Stomach (tissue), 4 donors: ENCODE results near the gene PEX12.

Source experiments
- EP300 ChIP-seq: sonication (generic); formaldehyde crosslinking; IDR thresholded peaks from one replicate; pipeline ENCODE4 v1.6.1; 2017; ENCODE audit warnings: antibody characterized with exemption
- POLR2A ChIP-seq, 4 donors: fragments of 450-650 bp; IDR thresholded peaks; one replicate each; pipeline ENCODE4 v1.6.1; 2016; ENCODE audit warnings: antibody characterized with exemption in 4 of 4, control low read depth in 2 of 4, mild to moderate bottlenecking in 1 of 4, moderate library complexity in 1 of 4
- POLR2AphosphoS5 ChIP-seq, 3 donors: sonication (generic); formaldehyde crosslinking; IDR thresholded peaks; one replicate each; pipeline ENCODE4 v1.6.1; 2016; ENCODE audit warnings: antibody characterized with exemption in 3 of 3
- TF ChIP-seq, protein P1 (sequence below), 7 experiments: fragments of 450-650 bp in 4 of 7; fragments of 200-600 bp in 3 of 7; sonication (generic) in 3 of 7; IDR thresholded peaks; one replicate each; pipeline ENCODE4 v1.5.1; 2016 to 2019; ENCODE audit warnings: antibody characterized with exemption in 7 of 7, control low read depth in 2 of 7, mild to moderate bottlenecking in 1 of 7

DNA sequence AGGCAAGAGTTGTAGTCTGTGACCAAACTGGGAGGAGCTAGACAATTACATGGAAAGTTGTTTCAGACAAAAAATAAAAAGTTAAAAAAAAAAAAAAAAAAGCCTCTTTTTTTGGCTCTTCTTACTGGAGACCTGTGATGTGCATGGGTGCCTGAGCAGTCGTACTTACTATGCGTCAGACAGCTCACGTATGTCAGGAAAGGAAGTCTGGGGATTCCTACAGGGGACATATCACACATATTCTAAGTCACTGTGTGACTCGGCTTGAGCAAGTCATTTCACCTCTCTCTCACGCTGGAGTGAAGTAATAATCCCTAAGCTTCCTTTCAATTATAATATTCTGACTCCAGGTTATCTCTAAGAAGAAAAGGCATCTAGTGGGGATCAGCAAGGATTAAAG is 23.7 kb downstream of the PEX12 start:
- TF ChIP-seq, protein P1, sequence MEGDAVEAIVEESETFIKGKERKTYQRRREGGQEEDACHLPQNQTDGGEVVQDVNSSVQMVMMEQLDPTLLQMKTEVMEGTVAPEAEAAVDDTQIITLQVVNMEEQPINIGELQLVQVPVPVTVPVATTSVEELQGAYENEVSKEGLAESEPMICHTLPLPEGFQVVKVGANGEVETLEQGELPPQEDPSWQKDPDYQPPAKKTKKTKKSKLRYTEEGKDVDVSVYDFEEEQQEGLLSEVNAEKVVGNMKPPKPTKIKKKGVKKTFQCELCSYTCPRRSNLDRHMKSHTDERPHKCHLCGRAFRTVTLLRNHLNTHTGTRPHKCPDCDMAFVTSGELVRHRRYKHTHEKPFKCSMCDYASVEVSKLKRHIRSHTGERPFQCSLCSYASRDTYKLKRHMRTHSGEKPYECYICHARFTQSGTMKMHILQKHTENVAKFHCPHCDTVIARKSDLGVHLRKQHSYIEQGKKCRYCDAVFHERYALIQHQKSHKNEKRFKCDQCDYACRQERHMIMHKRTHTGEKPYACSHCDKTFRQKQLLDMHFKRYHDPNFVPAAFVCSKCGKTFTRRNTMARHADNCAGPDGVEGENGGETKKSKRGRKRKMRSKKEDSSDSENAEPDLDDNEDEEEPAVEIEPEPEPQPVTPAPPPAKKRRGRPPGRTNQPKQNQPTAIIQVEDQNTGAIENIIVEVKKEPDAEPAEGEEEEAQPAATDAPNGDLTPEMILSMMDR (IDR thresholded peaks at IDR 0.05): no peak
- no peak for TF ChIP-seq POLR2A (IDR thresholded peaks at IDR 0.05)
- no peak for TF ChIP-seq POLR2AphosphoS5 (IDR thresholded peaks at IDR 0.05)
- TF ChIP-seq EP300: no peak
